ENCODE measurements around the gene ZNF18. TPM values are rescaled to one million over a fixed set of nuclear protein-coding genes. Genes with fewer than 3 reads are reported as not detected.

ZNF18 gene
- total RNA-seq, 1 donor from 2014 or later = 5.3 TPM

- H3K4me3 Mint-ChIP-seq (ENCODE audit: unreplicated experiment) = no peak overlapping the region
These were observed 27.7 kb downstream of the ZNF18 start for GRCh38 chr17:11969565-11969964.

DNA sequence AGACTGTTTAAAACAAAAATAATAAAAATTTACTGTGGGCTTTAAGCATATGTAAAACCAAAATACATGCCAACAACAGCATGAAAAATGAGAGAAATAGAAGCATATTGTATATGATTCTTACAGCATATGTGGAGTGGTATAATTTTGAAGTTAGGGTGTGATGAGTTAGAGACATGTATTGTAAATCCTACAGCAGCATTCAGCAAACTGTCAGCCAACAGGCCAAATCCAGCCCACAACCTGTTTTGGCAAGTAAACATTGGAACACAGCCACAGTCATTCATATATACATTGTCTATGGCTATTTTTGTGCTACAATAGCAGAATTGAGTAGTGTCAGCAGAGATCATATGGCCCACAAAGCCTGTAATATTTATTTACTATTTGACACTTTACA lies 42.3 kb downstream of the ZNF18 start:
- no peaks in the 10 kb centered on the region for H3K4me1 Mint-ChIP-seq (ENCODE audit: unreplicated experiment)
- H3K4me3 Mint-ChIP-seq (ENCODE audit: unreplicated experiment) = no peak overlapping the region
- H3K9me3 Mint-ChIP-seq (ENCODE audit: unreplicated experiment) = no peaks in the 10 kb centered on the region
- no peaks in the 10 kb centered on the region for H3K36me3 Mint-ChIP-seq (ENCODE audit: low read depth, unreplicated experiment)
- no peaks in the 10 kb centered on the region for H3K27me3 Mint-ChIP-seq (ENCODE audit: unreplicated experiment)
- H3K27ac Mint-ChIP-seq (ENCODE audit: unreplicated experiment) = no peak overlapping the region
- TF ChIP-seq CTCF (IDR thresholded peaks at IDR 0.05; ENCODE audit: unreplicated experiment) = no peak
- no peak for DNase-seq (ENCODE audit: low spot score)

More at GRCh38 chr17:11969565-11969964, 27.7 kb downstream of the ZNF18 start:
- Mint-ChIP-seq H3K27me3 (ENCODE audit: unreplicated experiment) (peaks cover 3% of the 10 kb centered on the region), H3K9me3 (ENCODE audit: unreplicated experiment) (peaks cover 4% of the 10 kb centered on the region), H3K4me1 (ENCODE audit: unreplicated experiment) (no peaks in the 10 kb centered on the region), H3K27ac (ENCODE audit: unreplicated experiment) (no peak overlapping the region), H3K36me3 (ENCODE audit: low read depth, unreplicated experiment) (no peaks in the 10 kb centered on the region)
- no peak for TF ChIP-seq CTCF (IDR thresholded peaks at IDR 0.05; ENCODE audit: unreplicated experiment)
- no peak for DNase-seq (ENCODE audit: low spot score)

DNA sequence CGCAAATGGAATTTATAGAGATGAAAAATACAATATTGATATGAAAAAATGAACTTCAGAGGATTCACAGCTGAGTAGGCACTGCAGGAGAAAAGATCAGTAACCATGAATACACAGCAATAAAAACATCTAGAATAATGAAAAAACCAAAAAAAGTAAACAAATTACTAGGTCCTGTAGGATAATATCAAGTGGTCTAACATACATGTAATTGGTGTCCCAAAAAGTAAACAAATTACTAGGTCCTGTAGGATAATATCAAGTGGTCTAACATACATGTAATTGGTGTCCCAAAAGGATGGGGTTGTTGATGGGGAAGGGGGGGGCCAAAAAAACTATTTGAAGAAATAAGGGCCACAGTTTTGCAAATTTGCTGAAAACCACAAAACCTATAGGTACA lies 43.4 kb downstream of the ZNF18 start:
- TF ChIP-seq CTCF (IDR thresholded peaks at IDR 0.05; ENCODE audit: unreplicated experiment) = no peak
- no peak for DNase-seq (ENCODE audit: low spot score)
- Mint-ChIP-seq H3K4me3 (ENCODE audit: unreplicated experiment) (no peak overlapping the region), H3K27ac (ENCODE audit: unreplicated experiment) (no peak overlapping the region), H3K4me1 (ENCODE audit: unreplicated experiment) (no peaks in the 10 kb centered on the region), H3K9me3 (ENCODE audit: unreplicated experiment) (no peaks in the 10 kb centered on the region), H3K27me3 (ENCODE audit: unreplicated experiment) (peaks cover 1% of the 10 kb centered on the region), H3K36me3 (ENCODE audit: low read depth, unreplicated experiment) (no peaks in the 10 kb centered on the region)

DNA sequence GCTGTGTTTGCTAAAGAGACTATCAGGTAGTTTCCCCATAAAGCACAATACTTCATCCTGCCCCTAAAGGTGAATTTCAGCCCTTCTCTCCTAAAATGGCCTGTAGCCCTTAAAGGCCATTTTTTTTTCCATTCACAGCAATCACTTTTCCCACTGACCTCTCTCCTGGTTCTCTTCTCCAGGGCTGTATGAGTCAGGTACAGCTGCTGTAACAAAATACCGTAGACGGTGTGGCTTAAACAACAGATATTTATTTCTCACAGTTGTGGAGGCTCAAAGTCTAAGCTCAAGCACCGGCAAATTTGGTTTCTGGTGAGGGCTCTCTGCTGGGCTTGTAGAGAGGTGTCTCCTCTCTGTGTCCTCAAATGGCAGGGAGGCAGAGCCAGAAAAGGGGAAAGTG lies 44.7 kb downstream of the ZNF18 start:
- H3K36me3 Mint-ChIP-seq (ENCODE audit: low read depth, unreplicated experiment) = no peaks in the 10 kb centered on the region

More for the DNA sequence above, 44.7 kb downstream of the ZNF18 start:
- no peak overlapping the region for H3K27ac Mint-ChIP-seq (ENCODE audit: unreplicated experiment)
- DNase-seq (ENCODE audit: low spot score) = no peak
- H3K4me1 Mint-ChIP-seq (ENCODE audit: unreplicated experiment) = no peaks in the 10 kb centered on the region
- no peak for TF ChIP-seq CTCF (IDR thresholded peaks at IDR 0.05; ENCODE audit: unreplicated experiment)
- no peaks in the 10 kb centered on the region for H3K9me3 Mint-ChIP-seq (ENCODE audit: unreplicated experiment)
- no peak overlapping the region for H3K4me3 Mint-ChIP-seq (ENCODE audit: unreplicated experiment)
- H3K27me3 Mint-ChIP-seq (ENCODE audit: unreplicated experiment) = peaks cover 1% of the 10 kb centered on the region
